Ovary (tissue), 9 donors: Measurements from ENCODE around the gene PRIMPOL. TPM values are rescaled to one million over a fixed set of nuclear protein-coding genes. Genes with fewer than 3 reads are reported as not detected.

ENCODE experiments used
- DNase-seq, 5 donors: peaks; one replicate each; pipeline ENCODE4 v3.0.0-alpha.2; 2019 to 2020
- H3K27ac ChIP-seq, 2 donors: fragments of 200-600 bp; one replicate each; pipeline versions ENCODE4 v1.5.1 to v1.8.0; 2019 to 2022
- H3K27me3 ChIP-seq: fragments of 200-600 bp; one replicate; pipeline ENCODE4 v1.8.0; 2022
- H3K36me3 ChIP-seq: fragments of 200-600 bp; sonication (generic); one replicate; pipeline ENCODE4 v1.5.1; 2019
- H3K4me1 ChIP-seq: one replicate; pipeline ENCODE4 v1.8.1; 2013; ENCODE audit warnings: mild to moderate bottlenecking, moderate library complexity; ENCODE audit not compliant: insufficient read depth
- H3K4me3 ChIP-seq: fragments of 200-600 bp; sonication (generic); one replicate; pipeline ENCODE4 v1.5.1; 2017
- H3K9me3 ChIP-seq, 2 donors: fragments of 200-600 bp in 1 of 2; sonication (generic) in 1 of 2; one replicate each; pipeline versions ENCODE4 v1.5.1 to v1.8.1; 2013 to 2019; ENCODE audit warnings: mild to moderate bottlenecking in 1 of 2, moderate library complexity in 1 of 2
- EP300 ChIP-seq: sonication (generic); formaldehyde crosslinking; IDR thresholded peaks from one replicate; pipeline ENCODE4 v1.6.1; 2017; ENCODE audit warnings: antibody characterized with exemption
- POLR2A ChIP-seq: fragments of 450-650 bp; IDR thresholded peaks from one replicate; pipeline ENCODE4 v1.6.1; 2017; ENCODE audit warnings: antibody characterized with exemption, mild to moderate bottlenecking, moderate library complexity
- WGBS, 3 donors: extraction: QIAGEN DNeasy Blood & Tissue Kit in 1 of 3; methylation state at CpG; one replicate each; pipeline versions ENCODE4 v1.1.5 to v1.1.7; 2013 to 2017; 5-methylcytosine and 5-hydroxymethylcytosine counted together
- intact Hi-C, 4 donors: fragments of 100-400 bp; cut with DNase I; formaldehyde crosslinking; loops; one replicate each; pipeline versions ENCODE4 v1.11.0 to v1.15.1; 2022 to 2023
- polyA plus RNA-seq, 2 donors: library from polyadenylated mRNA; stranded (reverse); fragments of 200-250 nt in 1 of 2; fragments of 350-450 nt in 1 of 2; fragmentation: Illumina TruSeq in 1 of 2; extraction: RNeasy Lipid Tissue Mini Kit (QIAGEN cat#74804) in 1 of 2; gene quantifications; one replicate each; pipeline ENCODE4 v1.2.3, GENCODE V29; 2013 to 2014
- total RNA-seq, 7 donors: library from RNA; depleted of rRNA in 2 of 7; stranded (reverse); fragments of >200 nt in 2 of 7; fragmentation: NEBNext Ultra II Directional in 3 of 7; extraction: Animal tissue kit (Norgen Biotek cat#: 25700) in 3 of 7; gene quantifications; one replicate each; pipeline versions ENCODE4 v1.1.0 to v1.2.4, GENCODE V29; 2016 to 2023
- TF ChIP-seq, protein P1 (sequence below), 3 donors: fragments of 450-650 bp in 2 of 3; fragments of 200-600 bp in 1 of 3; IDR thresholded peaks; one replicate each; pipeline versions ENCODE4 v1.5.1 to v1.8.0; 2016 to 2022; ENCODE audit warnings: antibody characterized with exemption in 3 of 3, mild to moderate bottlenecking in 1 of 3
- donor health status: DM: no; HTN: no; CAD: no; lungs with moderate emphysema.
- donor health status: DM: no; HTN: no; CAD: no.
- donor health status: Bipolar disorder and iron deficiency.
- donor health status: DM: yes; HTN: yes; CAD: no.
- donor health status: DM: no; HTN: no; CAD: no.
- donor health status: DM: yes; HTN: yes; CAD: no.

Gene PRIMPOL
- total and polyA plus RNA-seq, 9 donors = 14.1 to 29.2 (median 17.6) TPM

DNA sequence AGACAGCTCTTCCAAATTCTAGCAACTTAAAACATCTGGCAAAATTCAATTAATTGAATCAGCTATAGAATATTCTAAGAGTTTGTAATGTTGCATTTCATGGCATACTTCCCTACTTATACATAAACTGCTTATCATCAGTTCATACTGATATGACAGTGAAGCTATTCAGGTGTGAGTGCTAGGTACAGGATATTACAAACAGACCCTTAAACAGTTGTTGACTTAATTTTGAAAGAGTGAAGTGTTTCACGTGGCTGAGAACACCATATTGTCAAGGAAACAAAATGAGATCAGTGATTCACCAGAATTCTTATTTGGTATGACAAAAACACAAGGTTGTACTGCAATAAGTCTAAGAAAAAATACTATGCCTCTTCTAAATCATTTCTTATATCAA, 56.9 kb downstream of the PRIMPOL start:
- TF ChIP-seq, protein P1, sequence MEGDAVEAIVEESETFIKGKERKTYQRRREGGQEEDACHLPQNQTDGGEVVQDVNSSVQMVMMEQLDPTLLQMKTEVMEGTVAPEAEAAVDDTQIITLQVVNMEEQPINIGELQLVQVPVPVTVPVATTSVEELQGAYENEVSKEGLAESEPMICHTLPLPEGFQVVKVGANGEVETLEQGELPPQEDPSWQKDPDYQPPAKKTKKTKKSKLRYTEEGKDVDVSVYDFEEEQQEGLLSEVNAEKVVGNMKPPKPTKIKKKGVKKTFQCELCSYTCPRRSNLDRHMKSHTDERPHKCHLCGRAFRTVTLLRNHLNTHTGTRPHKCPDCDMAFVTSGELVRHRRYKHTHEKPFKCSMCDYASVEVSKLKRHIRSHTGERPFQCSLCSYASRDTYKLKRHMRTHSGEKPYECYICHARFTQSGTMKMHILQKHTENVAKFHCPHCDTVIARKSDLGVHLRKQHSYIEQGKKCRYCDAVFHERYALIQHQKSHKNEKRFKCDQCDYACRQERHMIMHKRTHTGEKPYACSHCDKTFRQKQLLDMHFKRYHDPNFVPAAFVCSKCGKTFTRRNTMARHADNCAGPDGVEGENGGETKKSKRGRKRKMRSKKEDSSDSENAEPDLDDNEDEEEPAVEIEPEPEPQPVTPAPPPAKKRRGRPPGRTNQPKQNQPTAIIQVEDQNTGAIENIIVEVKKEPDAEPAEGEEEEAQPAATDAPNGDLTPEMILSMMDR (IDR thresholded peaks at IDR 0.05) = no peak
- no peak for TF ChIP-seq EP300
- no peak for TF ChIP-seq POLR2A
- Histone ChIP-seq H3K27me3 (no peaks in the 10 kb centered on the region), H3K4me1 (no peaks in the 10 kb centered on the region), H3K36me3 (no peaks in the 10 kb centered on the region), H3K27ac (no peak overlapping the region), H3K9me3 (no peaks in the 10 kb centered on the region), H3K4me3 (no peak overlapping the region)
- 91 to 93% (median 91%) methylated on average over 1 of the region's 1 CpG for WGBS, 3 donors
- no peak for DNase-seq
- intact Hi-C loops = no loop called here

DNA sequence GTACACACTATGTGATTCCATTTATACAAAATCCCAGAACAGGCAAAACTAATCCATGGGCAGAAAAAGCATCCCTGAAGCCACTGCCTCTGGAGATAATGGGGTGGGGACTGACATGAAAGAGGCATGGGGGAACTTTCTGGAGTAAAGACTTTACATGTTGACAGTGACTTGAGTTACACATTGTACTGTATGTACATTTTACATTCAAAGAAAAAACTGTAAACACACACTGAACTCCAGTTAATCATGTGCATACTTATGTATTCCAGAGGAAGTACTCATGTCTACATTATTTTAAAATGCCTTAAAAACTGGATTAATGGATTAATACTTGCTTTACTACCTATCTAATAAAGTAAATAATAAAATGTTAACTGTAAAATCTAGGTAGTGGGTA, 62.8 kb downstream of the PRIMPOL start:
- Histone ChIP-seq H3K36me3 (no peaks in the 10 kb centered on the region), H3K4me1 (no peaks in the 10 kb centered on the region), H3K4me3 (no peak overlapping the region), H3K9me3 (no peaks in the 10 kb centered on the region), H3K27me3 (no peaks in the 10 kb centered on the region), H3K27ac (no peak overlapping the region)
- intact Hi-C loops = no loop called here
- TF ChIP-seq EP300 = no peak
- TF ChIP-seq, protein P1 (IDR thresholded peaks at IDR 0.05) = no peak
- no peak for TF ChIP-seq POLR2A
- DNase-seq = no peak

DNA sequence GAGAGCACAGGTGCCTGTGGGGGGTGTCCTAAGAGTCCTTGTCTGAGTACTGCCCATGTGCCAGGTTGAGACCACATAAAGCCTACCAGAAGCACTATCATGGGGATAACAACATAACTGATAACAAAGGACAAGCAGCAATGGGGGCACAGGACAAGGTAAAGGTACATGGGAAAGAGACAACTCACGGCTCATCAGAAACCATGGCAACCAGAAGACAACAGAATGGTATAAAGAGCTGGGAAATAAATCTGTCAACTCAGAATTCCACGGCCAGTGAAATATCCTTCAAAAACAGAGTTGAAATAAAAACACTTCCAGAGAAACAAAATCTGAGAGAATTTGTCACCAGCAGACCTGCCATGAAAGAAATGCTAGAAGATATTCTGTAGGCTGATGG, 64.3 kb downstream of the PRIMPOL start:
- Histone ChIP-seq H3K4me3 (no peak overlapping the region), H3K4me1 (no peaks in the 10 kb centered on the region), H3K27me3 (no peaks in the 10 kb centered on the region), H3K27ac (no peak overlapping the region), H3K36me3 (no peaks in the 10 kb centered on the region), H3K9me3 (no peaks in the 10 kb centered on the region)
- DNase-seq = no peak
- intact Hi-C loops = no loop called here
- 44 to 85% (median 45%) methylated on average over 2 of the region's 2 CpGs for WGBS, 3 donors
- TF ChIP-seq EP300 = no peak

DNA sequence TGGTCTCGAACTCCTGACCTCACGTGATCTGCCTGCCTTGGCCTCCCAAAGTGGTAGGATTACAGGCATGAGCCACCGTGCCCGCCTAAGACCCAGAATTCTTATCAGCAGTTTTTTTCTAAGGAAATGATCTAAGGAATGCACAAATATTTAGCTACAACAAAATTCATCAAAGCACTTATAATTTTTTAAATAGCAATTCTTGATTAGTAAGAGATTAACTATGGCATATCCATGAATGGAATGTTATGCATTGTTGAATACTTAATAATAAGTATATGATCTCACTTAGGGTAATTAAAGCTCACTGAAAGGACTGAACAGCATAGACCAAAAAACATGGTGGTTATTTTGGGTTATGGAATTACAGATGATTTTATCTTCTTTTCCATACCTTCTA, 66.0 kb downstream of the PRIMPOL start:
- DNase-seq = no peak
- no peak overlapping the region for H3K4me3 ChIP-seq
- H3K36me3 ChIP-seq = no peaks in the 10 kb centered on the region
- no peaks in the 10 kb centered on the region for H3K4me1 ChIP-seq
- intact Hi-C loops = no loop called here
- WGBS, 3 donors = 93 to 96% (median 96%) methylated on average over 4 of the region's 4 CpGs
- no peaks in the 10 kb centered on the region for H3K27me3 ChIP-seq
- H3K27ac ChIP-seq = no peak overlapping the region
- TF ChIP-seq, protein P1 (IDR thresholded peaks at IDR 0.05) = no peak
- TF ChIP-seq POLR2A (no peak), EP300 (no peak)
- no peaks in the 10 kb centered on the region for H3K9me3 ChIP-seq

- DNase-seq = no peak
- Histone ChIP-seq H3K4me1 (no peaks in the 10 kb centered on the region), H3K27ac (no peak overlapping the region), H3K4me3 (no peak overlapping the region), H3K9me3 (no peaks in the 10 kb centered on the region), H3K27me3 (no peaks in the 10 kb centered on the region), H3K36me3 (no peaks in the 10 kb centered on the region)
- 88 to 100% (median 98%) methylated on average over 3 of the region's 3 CpGs for WGBS, 3 donors
- intact Hi-C loops = no loop called here
- TF ChIP-seq POLR2A = no peak
- TF ChIP-seq, protein P1 (IDR thresholded peaks at IDR 0.05) = no peak
- no peak for TF ChIP-seq EP300
Measured at GRCh38 chr4:184719407-184719806, 69.9 kb downstream of the PRIMPOL start.
